AG10803 (cell line): ENCODE data around the gene DGCR2.
"Not testable (repeated sequence)": the region's sequence is repeated elsewhere in the genome, so short reads cannot be mapped to it uniquely, and the experiment has no call there.

Experiments
- DNase-seq: peaks from one replicate; pipeline ENCODE4 v3.0.0; 2010; ENCODE audit warnings: low read depth
- H3K4me3 ChIP-seq: 2 replicates; pipeline ENCODE4 v1.5.1; 2011; ENCODE audit warnings: mild to moderate bottlenecking, low read length, control low read depth
- CTCF ChIP-seq: conservative IDR thresholded peaks from 2 replicates; pipeline ENCODE4 v1.5.1; 2011; ENCODE audit warnings: mild to moderate bottlenecking, low read length, control low read depth, inconsistent platforms

DGCR2 gene

DNA sequence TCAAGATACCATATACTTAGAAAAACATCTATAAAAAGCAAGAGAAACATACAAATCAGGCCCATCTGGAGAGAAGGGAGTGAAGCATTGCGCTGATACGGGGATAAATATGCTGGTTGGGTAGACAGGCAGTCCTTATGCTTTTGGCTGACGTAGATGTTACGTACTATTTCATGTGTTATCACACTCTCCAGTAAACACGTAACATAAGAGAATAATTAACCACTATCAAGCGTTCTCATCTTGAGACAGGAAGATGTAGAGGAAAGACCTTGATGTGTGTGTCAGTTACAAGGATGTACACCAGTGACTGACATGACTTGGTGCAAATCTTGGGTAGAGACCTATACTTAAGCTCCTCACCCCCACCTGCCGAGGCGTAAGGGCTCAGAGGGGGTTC is 99.5 kb downstream of the DGCR2 start:
- H3K4me3 ChIP-seq, result no peak overlapping the region
- TF ChIP-seq CTCF, result no peak
- no peak for DNase-seq

- no peak overlapping the region for H3K4me3 ChIP-seq
- no peak for DNase-seq
- no peak for TF ChIP-seq CTCF
Observed at GRCh38 chr22:19019679-19020032, 102.6 kb downstream of the DGCR2 start.

GRCh38 chr22:19019029-19019678 is 103.1 kb downstream of the DGCR2 start:
- TF ChIP-seq CTCF, result no peak
- no peak overlapping the region for H3K4me3 ChIP-seq
- DNase-seq, result no peak

DNA sequence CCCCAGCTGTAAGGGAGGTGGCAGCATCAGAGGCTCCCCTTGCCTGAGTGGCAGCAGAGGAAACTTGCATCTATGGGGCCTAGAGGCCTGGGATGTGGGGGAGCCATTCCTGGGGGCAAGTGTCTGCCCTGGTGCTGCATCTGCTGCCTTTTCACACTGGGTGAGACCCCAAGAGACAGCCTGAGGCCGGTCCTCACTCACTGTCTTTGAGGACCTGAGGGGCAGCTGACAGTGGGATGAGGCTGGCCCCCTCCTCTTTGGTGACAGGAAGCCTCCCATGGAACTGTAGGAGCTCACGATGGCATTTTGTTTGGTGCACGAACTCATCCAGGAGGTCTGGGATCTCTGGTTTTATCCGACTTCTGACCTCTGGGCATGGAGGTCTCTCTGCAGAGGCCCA is 104.0 kb downstream of the DGCR2 start:
- no peak for DNase-seq
- TF ChIP-seq CTCF, result no peak
- H3K4me3 ChIP-seq, result no peak overlapping the region

DNA sequence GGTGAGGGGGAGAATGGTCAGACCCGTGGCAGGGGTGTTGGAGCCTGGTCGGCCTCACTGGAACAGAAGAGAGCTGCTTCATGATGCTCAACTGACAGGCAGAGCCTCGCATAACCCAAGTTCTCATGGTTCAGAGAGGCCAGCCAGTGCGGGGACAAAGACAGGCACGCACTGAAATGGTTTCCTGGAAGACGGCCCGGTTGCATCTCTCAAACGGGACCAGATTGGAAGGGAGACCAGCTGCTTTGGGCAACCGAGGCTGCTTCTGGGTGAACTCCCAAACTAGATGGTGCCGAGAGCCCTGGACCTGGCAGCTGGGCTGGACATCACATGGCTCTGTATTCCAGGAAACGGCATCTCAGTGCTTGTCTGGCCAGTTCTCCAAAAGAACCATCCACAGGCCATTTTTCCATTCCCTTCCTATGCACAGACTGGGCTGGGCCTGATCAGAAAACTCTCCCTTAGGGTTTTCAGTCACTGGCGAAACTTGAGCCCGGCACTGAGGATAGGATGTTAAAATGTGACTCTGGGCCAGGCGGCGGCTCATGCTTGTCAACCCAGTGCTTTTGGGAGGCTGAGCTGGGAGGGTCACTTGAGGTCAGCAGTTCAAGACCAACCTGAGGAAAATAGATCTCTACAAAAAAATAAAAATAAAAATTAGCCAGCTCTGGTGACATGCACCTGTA is 106.0 kb downstream of the DGCR2 start:
- no peak overlapping the region for H3K4me3 ChIP-seq
- no peak for TF ChIP-seq CTCF
- no peak for DNase-seq

DNA sequence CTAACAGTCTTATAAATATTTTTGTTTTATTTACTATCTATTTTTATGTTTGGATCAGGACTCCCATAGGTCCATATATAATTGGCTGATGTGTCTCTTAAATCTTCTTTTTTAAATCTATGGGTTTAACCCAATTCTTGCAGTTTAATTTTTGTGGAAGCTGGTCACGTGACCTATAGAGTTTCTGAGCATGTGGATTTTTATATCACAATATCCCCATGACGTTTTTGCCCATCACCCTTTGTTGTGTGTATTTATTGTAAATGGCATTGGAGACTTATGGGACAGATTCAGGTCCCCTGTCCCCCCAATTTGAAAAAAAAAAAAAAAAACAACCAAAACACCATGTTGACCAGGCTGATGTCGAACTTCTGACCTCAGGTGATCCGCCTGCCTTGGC is 107.3 kb downstream of the DGCR2 start:
- H3K4me3 ChIP-seq, result no peak overlapping the region
- TF ChIP-seq CTCF, result no peak
- DNase-seq, result no peak

- not testable (repeated sequence) for DNase-seq, H3K4me3 ChIP-seq
Observed at GRCh38 chr22:19013881-19014598, 108.2 kb downstream of the DGCR2 start.

GRCh38 chr22:19013411-19013810 is 108.8 kb downstream of the DGCR2 start:
- not testable (repeated sequence) for H3K4me3 ChIP-seq, DNase-seq
